ENCODE data around the gene RPTOR.

GRCh38 chr17:80924807-80925610 is 380.4 kb downstream of the RPTOR start:
- TF ChIP-seq CTCF (IDR thresholded peaks at IDR 0.05 in 4 of 5, conservative IDR thresholded peaks at IDR 0.05 in 1 of 5) (no peak), POLR2A (IDR thresholded peaks at IDR 0.05) (no peak)

All from gastrocnemius medialis (tissue), 4 donors.